Measurements from ENCODE around the gene ABHD10. TPM values are rescaled to one million over a fixed set of nuclear protein-coding genes. Genes with fewer than 3 reads are reported as not detected.

Gene ABHD10
- total and polyA plus RNA-seq, 5 donors: 23.5 to 39.0 (median 30.3) TPM

- peaks cover 5% of the 10 kb centered on the region for H3K4me1 ChIP-seq (ENCODE audit: control insufficient read depth, insufficient read depth, low read length)
- H3K9me3 ChIP-seq (ENCODE audit: control insufficient read depth, low read length): no peaks in the 10 kb centered on the region
- ATAC-seq (peak in 1 of 2 donors; percentile 28), DNase-seq (no peak)
- H3K27me3 ChIP-seq (ENCODE audit: control insufficient read depth, insufficient read depth): no peaks in the 10 kb centered on the region
- 24% methylated on average over 6 of the region's 6 CpGs for WGBS
- H3K4me3 ChIP-seq (ENCODE audit: low read length): no peak overlapping the region
- intact Hi-C loops (cut with DNase I): no loop called here
- H3K27ac ChIP-seq (ENCODE audit: low read length): peak overlapping the region; percentile 59
Observed at GRCh38 chr3:112012205-112012992, 33.6 kb downstream of the ABHD10 start.

- peak; percentile 82 to 86 for ATAC-seq
- 35% methylated on average over 19 of the region's 19 CpGs for WGBS
Observed at GRCh38 chr3:112013058-112013783, 34.4 kb downstream of the ABHD10 start.

DNA sequence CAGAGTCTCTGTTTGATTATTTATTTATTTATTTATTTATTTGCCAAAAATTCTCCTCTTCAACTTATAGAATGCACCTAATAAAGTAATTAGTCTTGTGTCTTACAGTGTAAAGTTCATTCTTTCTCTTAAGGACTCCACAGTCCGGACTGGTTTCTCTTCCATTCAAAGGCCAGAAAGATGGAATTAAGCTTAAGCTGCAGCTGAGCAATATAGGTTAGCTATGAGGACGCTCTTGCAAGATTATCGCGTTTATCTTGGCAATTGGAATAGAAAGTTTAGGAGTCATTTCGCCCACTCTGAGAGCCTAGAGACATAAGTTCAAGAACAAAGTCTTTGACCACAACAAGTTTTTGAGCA, 34.9 kb downstream of the ABHD10 start:
- no peak overlapping the region for H3K27ac ChIP-seq (ENCODE audit: low read length)
- no peak overlapping the region for H3K4me3 ChIP-seq (ENCODE audit: low read length)
- no peaks in the 10 kb centered on the region for H3K27me3 ChIP-seq (ENCODE audit: control insufficient read depth, insufficient read depth)
- no peaks in the 10 kb centered on the region for H3K9me3 ChIP-seq (ENCODE audit: control insufficient read depth, low read length)
- DNase-seq (no peak), ATAC-seq (peak in 1 of 2 donors; percentile 6)
- H3K4me1 ChIP-seq (ENCODE audit: control insufficient read depth, insufficient read depth, low read length): peaks cover 5% of the 10 kb centered on the region
- intact Hi-C loops (cut with DNase I): no loop called here
- 58% methylated on average over 5 of the region's 5 CpGs for WGBS

More at GRCh38 chr3:112013058-112013783, 34.4 kb downstream of the ABHD10 start:
- DNase-seq: peak; percentile 63 to 79 (median 72)
- no peaks in the 10 kb centered on the region for H3K9me3 ChIP-seq (ENCODE audit: control insufficient read depth, low read length)
- intact Hi-C loops (cut with DNase I): no loop called here
- H3K4me1 ChIP-seq (ENCODE audit: control insufficient read depth, insufficient read depth, low read length): peaks cover 5% of the 10 kb centered on the region
- H3K4me3 ChIP-seq (ENCODE audit: low read length): no peak overlapping the region
- no peaks in the 10 kb centered on the region for H3K27me3 ChIP-seq (ENCODE audit: control insufficient read depth, insufficient read depth)
- peak overlapping the region; percentile 59 for H3K27ac ChIP-seq (ENCODE audit: low read length)

DNA sequence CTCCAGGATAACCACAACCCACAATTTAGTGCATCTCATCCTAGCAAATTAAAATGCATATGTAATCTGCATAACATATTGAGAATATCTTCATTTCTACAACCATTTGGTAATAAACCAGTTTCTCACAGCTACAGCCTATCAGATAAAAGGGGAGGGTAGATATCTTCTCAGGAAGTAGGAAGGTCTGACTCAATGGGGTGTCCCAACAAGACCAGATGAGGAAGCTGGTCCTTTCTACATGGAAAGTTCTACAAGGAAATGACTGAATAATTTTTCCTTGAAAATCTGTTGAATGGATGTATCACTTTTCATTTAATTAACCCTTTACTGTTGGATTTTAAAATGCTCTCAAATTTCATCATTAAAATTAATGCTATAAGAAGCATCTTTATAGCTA, 38.3 kb downstream of the ABHD10 start:
- DNase-seq (no peak), ATAC-seq (no peak)
- Histone ChIP-seq H3K27ac (ENCODE audit: low read length) (no peak overlapping the region), H3K4me3 (ENCODE audit: low read length) (no peak overlapping the region), H3K9me3 (ENCODE audit: control insufficient read depth, low read length) (no peaks in the 10 kb centered on the region), H3K4me1 (ENCODE audit: control insufficient read depth, insufficient read depth, low read length) (no peaks in the 10 kb centered on the region), H3K27me3 (ENCODE audit: control insufficient read depth, insufficient read depth) (no peaks in the 10 kb centered on the region)
- intact Hi-C loops (cut with DNase I): no loop called here

GRCh38 chr3:112018712-112019111, 39.9 kb downstream of the ABHD10 start:
- H3K4me3 ChIP-seq (ENCODE audit: low read length): no peak overlapping the region
- intact Hi-C loops (cut with DNase I): no loop called here
- no peaks in the 10 kb centered on the region for H3K4me1 ChIP-seq (ENCODE audit: control insufficient read depth, insufficient read depth, low read length)
- WGBS: 96% methylated on average over 4 of the region's 4 CpGs
- ATAC-seq: no peak
- DNase-seq: no peak
- H3K9me3 ChIP-seq (ENCODE audit: control insufficient read depth, low read length): no peaks in the 10 kb centered on the region
- H3K27me3 ChIP-seq (ENCODE audit: control insufficient read depth, insufficient read depth): no peaks in the 10 kb centered on the region
- H3K27ac ChIP-seq (ENCODE audit: low read length): no peak overlapping the region

- no peak overlapping the region for H3K27ac ChIP-seq (ENCODE audit: low read length)
- ATAC-seq: no peak
- H3K27me3 ChIP-seq (ENCODE audit: control insufficient read depth, insufficient read depth): no peaks in the 10 kb centered on the region
- no peaks in the 10 kb centered on the region for H3K9me3 ChIP-seq (ENCODE audit: control insufficient read depth, low read length)
- 77% methylated on average over 1 of the region's 1 CpG for WGBS
- H3K4me1 ChIP-seq (ENCODE audit: control insufficient read depth, insufficient read depth, low read length): no peaks in the 10 kb centered on the region
- no peak overlapping the region for H3K4me3 ChIP-seq (ENCODE audit: low read length)
- no peak for DNase-seq
- intact Hi-C loops (cut with DNase I): no loop called here
Observed at GRCh38 chr3:112019716-112020115, 40.9 kb downstream of the ABHD10 start.

GRCh38 chr3:112020674-112021085, 41.9 kb downstream of the ABHD10 start:
- Histone ChIP-seq H3K9me3 (ENCODE audit: control insufficient read depth, low read length) (no peaks in the 10 kb centered on the region), H3K27ac (ENCODE audit: low read length) (no peak overlapping the region)
- 69% methylated on average over 1 of the region's 1 CpG for WGBS

DNA sequence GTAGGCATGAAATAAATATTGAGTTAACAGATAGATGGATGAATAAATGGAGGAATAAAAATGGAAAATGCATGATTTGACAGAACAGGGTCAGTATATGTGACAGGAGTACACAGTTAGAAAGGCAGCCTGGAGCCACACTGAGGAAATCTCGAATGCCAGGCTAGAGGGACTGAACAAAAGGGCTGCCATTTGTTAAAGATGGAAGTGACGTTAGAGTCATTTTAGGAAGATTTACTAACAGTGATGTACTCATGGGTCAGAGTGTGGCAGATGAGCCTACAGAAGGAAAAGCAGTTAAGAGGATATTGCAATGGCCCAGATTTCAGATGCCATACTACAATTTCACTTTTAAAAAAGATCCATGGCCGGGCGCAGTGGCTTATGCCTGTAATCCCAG, 48.3 kb downstream of the ABHD10 start:
- 89% methylated on average over 4 of the region's 4 CpGs for WGBS
- DNase-seq: no peak
- H3K4me3 ChIP-seq (ENCODE audit: low read length): no peak overlapping the region
- intact Hi-C loops (cut with DNase I): no loop called here
- H3K4me1 ChIP-seq (ENCODE audit: control insufficient read depth, insufficient read depth, low read length): no peaks in the 10 kb centered on the region
- ATAC-seq: no peak
- H3K9me3 ChIP-seq (ENCODE audit: control insufficient read depth, low read length): no peaks in the 10 kb centered on the region
- H3K27ac ChIP-seq (ENCODE audit: low read length): no peak overlapping the region
- no peaks in the 10 kb centered on the region for H3K27me3 ChIP-seq (ENCODE audit: control insufficient read depth, insufficient read depth)

More at GRCh38 chr3:112020674-112021085, 41.9 kb downstream of the ABHD10 start:
- DNase-seq (no peak), ATAC-seq (no peak)
- intact Hi-C loops (cut with DNase I): no loop called here
- no peaks in the 10 kb centered on the region for H3K4me1 ChIP-seq (ENCODE audit: control insufficient read depth, insufficient read depth, low read length)
- no peaks in the 10 kb centered on the region for H3K27me3 ChIP-seq (ENCODE audit: control insufficient read depth, insufficient read depth)
- H3K4me3 ChIP-seq (ENCODE audit: low read length): no peak overlapping the region

DNA sequence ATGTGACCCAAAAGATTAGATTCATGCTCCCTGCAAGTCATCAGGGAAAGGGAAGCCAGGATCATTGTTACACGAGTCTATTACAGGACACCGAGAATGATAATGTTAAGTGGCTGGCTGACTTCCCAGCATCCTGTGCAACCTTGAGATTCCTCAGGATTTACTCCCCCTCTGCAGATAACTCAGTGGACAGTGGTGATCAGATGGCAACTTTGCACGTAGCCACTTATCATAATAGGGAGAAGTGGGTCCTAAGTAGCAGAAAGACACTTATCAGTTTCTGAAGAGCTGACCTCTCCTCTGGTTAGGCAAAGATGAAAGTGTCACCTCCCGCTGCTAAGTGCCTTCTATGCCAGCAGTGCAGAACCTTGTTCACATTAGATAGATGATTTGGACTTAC, 49.0 kb downstream of the ABHD10 start:
- intact Hi-C loops (cut with DNase I): no loop called here
- H3K9me3 ChIP-seq (ENCODE audit: control insufficient read depth, low read length): no peaks in the 10 kb centered on the region
- 33% methylated on average over 4 of the region's 4 CpGs for WGBS
- H3K27me3 ChIP-seq (ENCODE audit: control insufficient read depth, insufficient read depth): no peaks in the 10 kb centered on the region
- no peaks in the 10 kb centered on the region for H3K4me1 ChIP-seq (ENCODE audit: control insufficient read depth, insufficient read depth, low read length)
- ATAC-seq (peak; percentile 58 to 77), DNase-seq (peak in 1 of 3 donors; percentile 46)
- no peak overlapping the region for H3K4me3 ChIP-seq (ENCODE audit: low read length)
- no peak overlapping the region for H3K27ac ChIP-seq (ENCODE audit: low read length)

- no peaks in the 10 kb centered on the region for H3K4me1 ChIP-seq (ENCODE audit: control insufficient read depth, insufficient read depth, low read length)
- no peaks in the 10 kb centered on the region for H3K27me3 ChIP-seq (ENCODE audit: control insufficient read depth, insufficient read depth)
- WGBS: 92% methylated on average over 5 of the region's 5 CpGs
- DNase-seq (no peak), ATAC-seq (no peak)
- H3K9me3 ChIP-seq (ENCODE audit: control insufficient read depth, low read length): no peaks in the 10 kb centered on the region
- H3K27ac ChIP-seq (ENCODE audit: low read length): no peak overlapping the region
- no peak overlapping the region for H3K4me3 ChIP-seq (ENCODE audit: low read length)
- intact Hi-C loops (cut with DNase I): no loop called here
Observed at GRCh38 chr3:112030901-112031300, 52.1 kb downstream of the ABHD10 start.

DNA sequence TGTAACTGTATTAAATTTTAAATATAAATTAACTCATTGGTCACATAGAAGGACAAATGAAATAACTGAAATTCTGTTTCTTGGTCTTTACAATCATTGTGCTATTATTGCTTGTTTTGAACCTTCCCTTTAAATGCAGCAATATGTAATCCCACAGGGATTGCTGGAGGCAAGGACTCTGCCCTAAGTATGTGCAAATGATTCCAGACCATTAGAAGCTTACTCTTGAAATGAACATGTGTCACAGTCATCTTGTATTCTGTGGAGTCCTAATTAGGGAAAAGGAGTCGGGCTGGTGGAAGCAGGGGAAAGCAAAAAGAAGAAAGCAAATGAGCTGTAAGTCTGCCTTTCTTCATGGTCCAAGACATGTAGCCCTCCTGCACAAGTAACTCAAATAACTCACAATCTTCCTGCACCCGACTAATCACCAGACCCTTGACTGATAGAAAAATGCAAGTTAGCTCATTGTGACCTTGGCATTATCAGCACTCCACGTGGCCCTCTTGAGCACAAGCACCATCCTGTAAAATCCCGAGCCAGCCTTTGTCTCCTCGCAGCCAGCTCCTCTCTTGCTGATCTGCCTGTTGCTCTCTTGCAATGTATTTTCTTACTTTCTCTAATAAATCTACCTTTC, 53.4 kb downstream of the ABHD10 start:
- Histone ChIP-seq H3K9me3 (ENCODE audit: control insufficient read depth, low read length) (no peaks in the 10 kb centered on the region), H3K27me3 (ENCODE audit: control insufficient read depth, insufficient read depth) (no peaks in the 10 kb centered on the region), H3K4me3 (ENCODE audit: low read length) (no peak overlapping the region), H3K4me1 (ENCODE audit: control insufficient read depth, insufficient read depth, low read length) (no peaks in the 10 kb centered on the region), H3K27ac (ENCODE audit: low read length) (no peak overlapping the region)
- WGBS: 40% methylated on average over 5 of the region's 5 CpGs
- ATAC-seq: no peak
- intact Hi-C loops (cut with DNase I): no loop called here
- DNase-seq: no peak
